GM18858 (cell line): ENCODE results near the gene ZBTB5.
"Not testable (repeated sequence)": the region's sequence is repeated elsewhere in the genome, so short reads cannot be mapped to it uniquely, and the experiment has no call there.

Source experiments
- ATAC-seq: cut with Tn5 transposase; IDR thresholded peaks from one replicate; pipeline ENCODE4 v1.9.1; 2021; ENCODE audit not compliant: unreplicated experiment

Gene ZBTB5

GRCh38 chr9:37465249-37466036 is at the start of gene ZBTB5:
TSS of gene ZBTB5 (minus strand) at chr9:37465450. CDS start at chr9:37442551, 22,899 bp downstream.
- ATAC-seq = peak; percentile 83

- ATAC-seq = no peak
Measured at GRCh38 chr9:37514999-37515398, 49.7 kb upstream of the ZBTB5 start.

- ATAC-seq = not testable (repeated sequence)
Measured at GRCh38 chr9:37514415-37514814, 49.2 kb upstream of the ZBTB5 start.

GRCh38 chr9:37512437-37512836 is 47.2 kb upstream of the ZBTB5 start:
- ATAC-seq = no peak

GRCh38 chr9:37511016-37512010 is 46.1 kb upstream of the ZBTB5 start:
- ATAC-seq = no peak

GRCh38 chr9:37510053-37510452 is 44.8 kb upstream of the ZBTB5 start:
- ATAC-seq = not testable (repeated sequence)

- no peak for ATAC-seq
Measured at GRCh38 chr9:37509536-37509935, 44.3 kb upstream of the ZBTB5 start.

GRCh38 chr9:37508834-37509206 is 43.6 kb upstream of the ZBTB5 start:
- no peak for ATAC-seq

- ATAC-seq = no peak
Measured at GRCh38 chr9:37508135-37508833, 43.0 kb upstream of the ZBTB5 start.

- no peak for ATAC-seq
Measured at GRCh38 chr9:37507566-37508134, 42.4 kb upstream of the ZBTB5 start.

GRCh38 chr9:37504605-37505004 is 39.4 kb upstream of the ZBTB5 start:
- no peak for ATAC-seq

- no peak for ATAC-seq
Measured at GRCh38 chr9:37503736-37504135, 38.5 kb upstream of the ZBTB5 start.

GRCh38 chr9:37501957-37502596 is 36.8 kb upstream of the ZBTB5 start:
- ATAC-seq = no peak

- ATAC-seq = no peak
Measured at GRCh38 chr9:37499297-37499696, 34.0 kb upstream of the ZBTB5 start.

GRCh38 chr9:37498457-37498856 is 33.2 kb upstream of the ZBTB5 start:
- no peak for ATAC-seq

- no peak for ATAC-seq
Measured at GRCh38 chr9:37497320-37497719, 32.1 kb upstream of the ZBTB5 start.

- ATAC-seq = no peak
Measured at GRCh38 chr9:37496020-37496419, 30.8 kb upstream of the ZBTB5 start.

GRCh38 chr9:37495571-37495970 is 30.3 kb upstream of the ZBTB5 start:
- ATAC-seq = no peak

- no peak for ATAC-seq
Measured at GRCh38 chr9:37491939-37492338, 26.7 kb upstream of the ZBTB5 start.
